HG03378 (cell line): ENCODE results near the gene SEMA6D.

Experiments used
- ATAC-seq: cut with Tn5 transposase; IDR thresholded peaks from one replicate; pipeline ENCODE4 v1.9.1; 2021; ENCODE audit warnings: mild to moderate bottlenecking, moderate library complexity; ENCODE audit not compliant: unreplicated experiment

Gene SEMA6D

GRCh38 chr15:47780971-47781370 lies 63.7 kb downstream of the SEMA6D start:
- no peak for ATAC-seq

- ATAC-seq: no peak
Measured at GRCh38 chr15:47781527-47781926, 64.2 kb downstream of the SEMA6D start.

- no peak for ATAC-seq
Measured at GRCh38 chr15:47784820-47785219, 67.5 kb downstream of the SEMA6D start.

- no peak for ATAC-seq
Measured at GRCh38 chr15:47786371-47786770, 69.1 kb downstream of the SEMA6D start.

- ATAC-seq: no peak
Measured at GRCh38 chr15:47787875-47788274, 70.6 kb downstream of the SEMA6D start.

- no peak for ATAC-seq
Measured at GRCh38 chr15:47788685-47789084, 71.4 kb downstream of the SEMA6D start.

- ATAC-seq: no peak
Measured at GRCh38 chr15:47791161-47791560, 73.9 kb downstream of the SEMA6D start.

- no peak for ATAC-seq
Measured at GRCh38 chr15:47792231-47792630, 74.9 kb downstream of the SEMA6D start.

GRCh38 chr15:47794252-47794914 lies 77.1 kb downstream of the SEMA6D start:
- no peak for ATAC-seq

- ATAC-seq: no peak
Measured at GRCh38 chr15:47795864-47796263, 78.6 kb downstream of the SEMA6D start.

GRCh38 chr15:47796339-47796738 lies 79.0 kb downstream of the SEMA6D start:
- ATAC-seq: no peak

GRCh38 chr15:47796830-47797229 lies 79.5 kb downstream of the SEMA6D start:
- ATAC-seq: no peak

- no peak for ATAC-seq
Measured at GRCh38 chr15:47801522-47801921, 84.2 kb downstream of the SEMA6D start.

GRCh38 chr15:47802216-47802615 lies 84.9 kb downstream of the SEMA6D start:
- ATAC-seq: no peak

- no peak for ATAC-seq
Measured at GRCh38 chr15:47803767-47804166, 86.5 kb downstream of the SEMA6D start.

GRCh38 chr15:47804733-47805132 lies 87.4 kb downstream of the SEMA6D start:
- ATAC-seq: no peak

GRCh38 chr15:47806008-47806407 lies 88.7 kb downstream of the SEMA6D start:
- no peak for ATAC-seq

GRCh38 chr15:47811172-47811571 lies 93.9 kb downstream of the SEMA6D start:
- no peak for ATAC-seq

- ATAC-seq: peak; percentile 66
Measured at GRCh38 chr15:47812470-47812999, 95.2 kb downstream of the SEMA6D start.

GRCh38 chr15:47813748-47814384 lies 96.6 kb downstream of the SEMA6D start:
- ATAC-seq: peak; percentile 95

- ATAC-seq: no peak
Measured at GRCh38 chr15:47814620-47815019, 97.3 kb downstream of the SEMA6D start.

GRCh38 chr15:47817969-47818548 lies 100.8 kb downstream of the SEMA6D start:
- no peak for ATAC-seq
